Measurements from ENCODE around the gene USH2A. TPM values are rescaled to one million over a fixed set of nuclear protein-coding genes. Genes with fewer than 3 reads are reported as not detected.

USH2A gene
- total RNA-seq, 4 donors from 2014 or later, result under 0.01 TPM; not detected in 3

- H3K27me3 ChIP-seq, result no peaks in the 10 kb centered on the region
- H3K27ac ChIP-seq, result no peak overlapping the region
- no peaks in the 10 kb centered on the region for H3K36me3 ChIP-seq
- TF ChIP-seq, protein P1, sequence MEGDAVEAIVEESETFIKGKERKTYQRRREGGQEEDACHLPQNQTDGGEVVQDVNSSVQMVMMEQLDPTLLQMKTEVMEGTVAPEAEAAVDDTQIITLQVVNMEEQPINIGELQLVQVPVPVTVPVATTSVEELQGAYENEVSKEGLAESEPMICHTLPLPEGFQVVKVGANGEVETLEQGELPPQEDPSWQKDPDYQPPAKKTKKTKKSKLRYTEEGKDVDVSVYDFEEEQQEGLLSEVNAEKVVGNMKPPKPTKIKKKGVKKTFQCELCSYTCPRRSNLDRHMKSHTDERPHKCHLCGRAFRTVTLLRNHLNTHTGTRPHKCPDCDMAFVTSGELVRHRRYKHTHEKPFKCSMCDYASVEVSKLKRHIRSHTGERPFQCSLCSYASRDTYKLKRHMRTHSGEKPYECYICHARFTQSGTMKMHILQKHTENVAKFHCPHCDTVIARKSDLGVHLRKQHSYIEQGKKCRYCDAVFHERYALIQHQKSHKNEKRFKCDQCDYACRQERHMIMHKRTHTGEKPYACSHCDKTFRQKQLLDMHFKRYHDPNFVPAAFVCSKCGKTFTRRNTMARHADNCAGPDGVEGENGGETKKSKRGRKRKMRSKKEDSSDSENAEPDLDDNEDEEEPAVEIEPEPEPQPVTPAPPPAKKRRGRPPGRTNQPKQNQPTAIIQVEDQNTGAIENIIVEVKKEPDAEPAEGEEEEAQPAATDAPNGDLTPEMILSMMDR (IDR thresholded peaks at IDR 0.05), result no peak
- TF ChIP-seq POLR2A (IDR thresholded peaks at IDR 0.05) (no peak), POLR2AphosphoS5 (IDR thresholded peaks at IDR 0.05) (no peak), EP300 (IDR thresholded peaks at IDR 0.05; ENCODE audit: low read depth) (no peak)
- no peak for DNase-seq
- WGBS, 2 donors (ENCODE audit: low coverage in 1 of 2), result 64 to 68% methylated on average over 5 of the region's 5 CpGs
- in situ Hi-C loops (cut with MboI; ENCODE audit: low pct_ligation_motif_present in 1 of 4, low pct_unique_long_range_greater_than_20kb in 1 of 4, low sequenced_read_pairs in 3 of 4) (no loop called here), intact Hi-C loops (cut with DNase I; ENCODE audit: low total_unique reads) (no loop called here)
- no peaks in the 10 kb centered on the region for H3K9me3 ChIP-seq
- H3K4me1 ChIP-seq, result no peaks in the 10 kb centered on the region
- no peak overlapping the region for H3K4me3 ChIP-seq
Measured at GRCh38 chr1:216144661-216145450, 278.4 kb downstream of the USH2A start.

DNA sequence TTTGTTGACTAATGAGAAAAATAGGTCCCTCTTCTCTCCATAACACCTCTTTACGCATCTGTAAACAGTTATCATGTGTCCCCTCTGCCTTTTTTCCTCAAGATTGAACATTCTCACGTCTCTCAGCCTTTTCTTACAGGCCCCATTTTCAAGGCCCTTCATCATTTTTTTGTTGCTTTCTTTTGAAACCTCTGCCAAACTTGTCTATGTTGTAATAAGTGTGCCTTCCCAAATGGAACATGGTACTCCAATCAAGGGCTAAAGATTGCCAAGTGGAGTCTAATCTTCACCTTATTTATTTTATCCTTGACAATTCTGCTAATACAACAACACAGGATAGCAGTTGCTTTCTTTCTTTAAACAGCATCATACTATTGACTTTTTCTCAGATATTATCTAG, 280.3 kb downstream of the USH2A start:
- Histone ChIP-seq H3K4me3 (no peak overlapping the region), H3K27me3 (no peaks in the 10 kb centered on the region), H3K36me3 (no peaks in the 10 kb centered on the region), H3K4me1 (no peaks in the 10 kb centered on the region), H3K9me3 (no peaks in the 10 kb centered on the region), H3K27ac (no peak overlapping the region)
- intact Hi-C loops (cut with DNase I; ENCODE audit: low total_unique reads) (no loop called here), in situ Hi-C loops (cut with MboI; ENCODE audit: low pct_ligation_motif_present in 1 of 4, low pct_unique_long_range_greater_than_20kb in 1 of 4, low sequenced_read_pairs in 3 of 4) (no loop called here)
- no peak for DNase-seq
- TF ChIP-seq EP300 (IDR thresholded peaks at IDR 0.05; ENCODE audit: low read depth) (no peak), POLR2AphosphoS5 (IDR thresholded peaks at IDR 0.05) (no peak), POLR2A (IDR thresholded peaks at IDR 0.05) (no peak)
- TF ChIP-seq, protein P1 (IDR thresholded peaks at IDR 0.05), result no peak
- WGBS, 2 donors (ENCODE audit: low coverage in 1 of 2), result 65 to 66% methylated on average over 2 of the region's 2 CpGs

- DNase-seq, result no peak
- Histone ChIP-seq H3K27ac (no peak overlapping the region), H3K4me3 (no peak overlapping the region), H3K36me3 (no peaks in the 10 kb centered on the region), H3K9me3 (no peaks in the 10 kb centered on the region), H3K4me1 (no peaks in the 10 kb centered on the region), H3K27me3 (no peaks in the 10 kb centered on the region)
- intact Hi-C loops (cut with DNase I; ENCODE audit: low total_unique reads) (no loop called here), in situ Hi-C loops (cut with MboI; ENCODE audit: low pct_ligation_motif_present in 1 of 4, low pct_unique_long_range_greater_than_20kb in 1 of 4, low sequenced_read_pairs in 3 of 4) (no loop called here)
- no peak for TF ChIP-seq POLR2AphosphoS5 (IDR thresholded peaks at IDR 0.05)
- no peak for TF ChIP-seq POLR2A (IDR thresholded peaks at IDR 0.05)
- TF ChIP-seq, protein P1 (IDR thresholded peaks at IDR 0.05), result no peak
- no peak for TF ChIP-seq EP300 (IDR thresholded peaks at IDR 0.05; ENCODE audit: low read depth)
- WGBS, 2 donors (ENCODE audit: low coverage in 1 of 2), result 60 to 70% methylated on average over 3 to 4 of the region's 5 CpGs
Measured at GRCh38 chr1:216140730-216141524, 282.3 kb downstream of the USH2A start.

GRCh38 chr1:216124192-216124781, 299.0 kb downstream of the USH2A start:
- Histone ChIP-seq H3K4me3 (no peak overlapping the region), H3K4me1 (no peaks in the 10 kb centered on the region), H3K27ac (no peak overlapping the region), H3K9me3 (no peaks in the 10 kb centered on the region), H3K36me3 (no peaks in the 10 kb centered on the region), H3K27me3 (no peaks in the 10 kb centered on the region)
- intact Hi-C loops (cut with DNase I; ENCODE audit: low total_unique reads) (no loop called here), in situ Hi-C loops (cut with MboI; ENCODE audit: low pct_ligation_motif_present in 1 of 4, low pct_unique_long_range_greater_than_20kb in 1 of 4, low sequenced_read_pairs in 3 of 4) (no loop called here)
- TF ChIP-seq, protein P1 (IDR thresholded peaks at IDR 0.05), result no peak
- no peak for TF ChIP-seq POLR2AphosphoS5 (IDR thresholded peaks at IDR 0.05)
- TF ChIP-seq EP300 (IDR thresholded peaks at IDR 0.05; ENCODE audit: low read depth), result no peak
- TF ChIP-seq POLR2A (IDR thresholded peaks at IDR 0.05), result no peak
- DNase-seq, result no peak
- WGBS, 2 donors (ENCODE audit: low coverage in 1 of 2), result 68 to 72% methylated on average over 3 to 4 of the region's 4 CpGs

Data from transverse colon (tissue), 4 donors.